GM21825 (cell line): ENCODE data around the gene CABP4.

Source experiments
- ATAC-seq: cut with Tn5 transposase; IDR thresholded peaks from one replicate; pipeline ENCODE4 v1.9.1; 2021; ENCODE audit warnings: mild to moderate bottlenecking, moderate library complexity; ENCODE audit not compliant: unreplicated experiment

Gene CABP4

DNA sequence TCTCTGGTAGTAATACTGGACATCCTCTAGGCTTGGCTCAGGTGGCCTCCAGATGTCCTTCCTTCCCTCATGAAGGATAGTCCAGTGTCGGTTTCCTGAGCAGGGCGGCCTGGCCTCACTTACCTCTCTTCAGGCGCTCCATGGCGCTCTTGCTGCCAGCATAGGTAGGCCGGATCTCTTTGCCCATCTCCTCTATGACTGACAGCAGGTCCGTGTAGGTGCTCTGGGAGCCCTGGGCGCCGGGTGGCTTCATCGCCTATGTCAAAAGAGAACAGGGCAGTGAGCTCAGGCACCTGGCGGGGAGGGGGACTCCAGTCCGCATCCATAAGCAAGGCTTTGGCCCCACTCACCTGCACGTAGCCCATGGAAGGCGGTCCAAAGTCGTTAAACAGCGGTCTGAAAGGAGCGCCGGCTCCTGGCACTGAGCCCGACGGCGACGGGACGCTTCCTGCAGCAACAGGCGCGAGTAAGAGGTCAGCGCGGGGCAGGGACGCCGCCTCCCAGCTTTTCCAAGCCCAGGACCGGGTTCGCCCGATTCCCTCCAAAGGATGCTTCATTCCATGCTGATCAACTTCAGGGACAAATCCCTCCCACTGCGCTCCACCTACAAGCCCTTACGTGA lies 52.2 kb downstream of the CABP4 start:
- ATAC-seq: no peak

DNA sequence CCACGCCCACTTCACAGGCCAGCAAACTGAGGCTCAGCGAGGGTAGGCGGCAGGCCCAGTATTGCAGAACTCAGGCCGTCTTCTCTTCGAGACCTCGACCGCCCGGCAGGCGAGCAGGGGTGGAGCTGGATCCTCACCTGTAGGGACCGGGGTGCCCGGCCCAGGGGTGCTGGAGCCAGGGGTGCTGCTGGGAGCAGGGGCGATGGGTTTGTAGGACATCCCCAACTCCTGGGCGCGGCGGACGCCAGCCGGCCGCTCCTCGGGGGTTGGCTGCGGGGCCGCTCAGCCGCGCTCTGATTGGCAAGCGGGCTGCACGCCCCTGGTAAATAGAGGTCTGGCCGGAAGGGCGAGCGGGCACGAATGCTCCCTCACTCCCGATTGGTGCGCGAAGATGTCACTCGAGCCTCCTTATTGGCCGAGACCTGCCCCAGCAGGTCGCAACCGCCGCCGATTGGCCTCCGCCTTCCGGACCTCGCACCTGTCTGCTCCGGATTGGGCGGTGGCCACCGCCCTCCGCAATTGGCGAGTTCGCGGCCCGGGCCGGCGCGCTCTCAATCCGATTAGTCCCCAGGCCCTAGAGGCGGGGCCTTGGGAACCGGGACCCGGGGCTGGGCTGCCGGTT lies 52.8 kb downstream of the CABP4 start, which contains the start of gene CDK2AP2:
Gene CDK2AP2, minus strand, starts transcription at position 299 of the 622 bp plus-strand sequence. Its CDS starts 80 bp downstream, at position 219.
- peak; percentile 66 for ATAC-seq

DNA sequence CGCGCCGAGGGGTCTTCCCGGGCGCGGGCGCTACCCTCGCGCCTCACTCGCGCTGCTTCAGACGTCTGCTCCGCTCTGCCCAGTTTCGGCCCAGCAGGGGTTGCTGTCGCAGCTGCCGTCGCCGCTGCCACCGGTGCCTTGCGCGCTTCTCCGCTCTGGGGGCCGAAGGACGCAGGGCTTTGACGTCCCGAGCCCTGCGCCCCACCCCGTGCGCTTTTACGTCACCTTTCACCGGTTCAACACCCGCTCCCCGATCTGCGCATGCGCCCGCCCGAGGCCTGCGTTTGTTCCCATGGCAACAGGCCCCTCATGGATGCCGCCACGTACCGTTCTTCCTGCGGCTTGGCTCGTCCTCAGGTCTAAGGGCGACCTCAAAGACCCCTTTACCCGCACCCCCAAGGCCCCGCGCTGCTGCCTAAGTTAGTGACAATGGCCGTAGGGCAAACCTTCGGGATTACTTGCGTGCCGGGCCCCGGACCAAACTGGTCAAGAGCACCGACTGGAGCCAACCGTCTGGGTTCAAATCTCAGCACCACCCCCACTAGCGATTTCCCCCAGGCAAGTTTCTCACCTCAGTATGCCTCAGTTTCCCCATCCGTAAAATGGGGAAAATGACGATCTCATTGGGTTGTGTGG lies 53.5 kb downstream of the CABP4 start:
- peak; percentile 37 for ATAC-seq

DNA sequence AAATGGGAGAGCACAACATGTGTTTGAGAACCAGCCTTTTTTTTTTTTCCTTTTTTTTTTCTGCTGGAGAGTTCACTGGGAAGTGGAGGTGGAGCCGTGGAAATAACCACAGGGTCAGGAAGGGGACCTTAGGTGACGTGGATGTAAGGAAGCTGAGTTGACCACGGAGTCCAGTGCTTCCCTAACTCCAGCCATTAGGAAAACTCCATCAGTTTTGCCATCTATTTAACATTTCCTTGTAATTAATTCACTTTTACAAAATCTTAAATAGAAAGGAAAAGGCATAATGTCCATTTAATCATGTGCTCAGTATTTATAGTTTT lies 54.8 kb downstream of the CABP4 start:
- ATAC-seq: no peak
